Neural cell (in vitro differentiated cells): ENCODE data around the gene C3.

Experiments
- CTCF ChIP-seq: fragments of 450-650 bp; IDR thresholded peaks from 2 replicates; pipeline ENCODE4 v1.5.1; 2014; ENCODE audit warnings: antibody characterized with exemption, mild to moderate bottlenecking, moderate library complexity; ENCODE audit not compliant: poor library complexity, severe bottlenecking
- POLR2AphosphoS5 ChIP-seq: IDR thresholded peaks from 2 replicates; pipeline ENCODE4 v1.6.1; 2012
- RAD21 ChIP-seq: fragments of 450-650 bp; conservative IDR thresholded peaks from 2 replicates; pipeline ENCODE4 v1.6.1; 2014; ENCODE audit warnings: antibody characterized with exemption, mild to moderate bottlenecking, moderate library complexity

- TF ChIP-seq CTCF: no peak
- no peak for TF ChIP-seq RAD21
- no peak for TF ChIP-seq POLR2AphosphoS5
Measured at GRCh38 chr19:6651965-6652804, 68.3 kb downstream of the C3 start.
